HepG2 (cell line): ENCODE measurements around the gene YY2. TPM values are rescaled to one million over a fixed set of nuclear protein-coding genes. Genes with fewer than 3 reads are reported as not detected.

ENCODE experiments used
- ATAC-seq: fragments of 200-7000 bp; cut with Tn5 transposase; 3 replicates; pipeline ENCODE4 v1.9.1; 2020; ENCODE audit warnings: mild to moderate bottlenecking, moderate library complexity
- BruUV-seq: library from RNA; stranded (reverse); fragments of 400-500 nt; replicated peaks from 2 replicates; lab custom pipeline; 2021; lab: Mats Ljungman, UMichigan
- CTCF ChIA-PET: fragments of 300-600 bp; formaldehyde crosslinking; extraction: SDS; loops from one replicate; lab custom pipeline; 2021; ENCODE audit warnings: low total read pairs, inconsistent platforms, low intra/inter-chr PET ratio; lab: Yijun Ruan, JAX
- POLR2A ChIA-PET: fragments of 350-600 bp; sonication (Branson Sonifier 250); formaldehyde crosslinking; loops from one replicate; lab custom pipeline; 2020; ENCODE audit warnings: antibody characterized with exemption, inconsistent platforms; lab: Yijun Ruan, JAX
- DNase-seq: peaks from one replicate; pipeline ENCODE4 v3.0.0-alpha.2; 2015; ENCODE audit warnings: low spot score
- FAIRE-seq: peaks from 3 replicates; lab custom pipeline; 2011; peaks lifted over from hg19 to GRCh38; lab: Jason Lieb, UNC
- H2AFZ ChIP-seq: one replicate; pipeline ENCODE4 v1.6.1; 2011; ENCODE audit warnings: low read length, inconsistent platforms
- H3K27ac ChIP-seq: fragments of 300-600 bp; 3 replicates; pipeline ENCODE4 v1.8.0; 2011; ENCODE audit warnings: mixed run types, mild to moderate bottlenecking, mixed read lengths, low read length, inconsistent platforms; ENCODE audit not compliant: insufficient read depth; ENCODE audit errors: extremely low read length
- H3K27me3 ChIP-seq, 2 experiments: fragments of 200-600 bp in 1 of 2; 2 replicates in 1 of 2; 3 replicates in 1 of 2; pipeline versions ENCODE4 v1.6.0 to v1.8.0; 2011; ENCODE audit warnings: low read length in 2 of 2, mild to moderate bottlenecking in 2 of 2, moderate library complexity in 2 of 2, inconsistent platforms in 1 of 2; ENCODE audit not compliant: insufficient read depth in 2 of 2, control insufficient read depth in 1 of 2
- H3K36me3 ChIP-seq, 2 experiments: fragments of 200-600 bp in 1 of 2; replicated peaks in 1 of 2; 2 replicates in 1 of 2; 3 replicates in 1 of 2; pipeline versions ENCODE4 v1.5.1 to v1.8.0; 2011; ENCODE audit warnings: low read length in 2 of 2, inconsistent platforms in 1 of 2; ENCODE audit not compliant: insufficient read depth in 2 of 2, control insufficient read depth in 1 of 2
- H3K4me1 ChIP-seq: 2 replicates; pipeline ENCODE4 v1.5.1; 2012; ENCODE audit warnings: low read length, inconsistent platforms; ENCODE audit not compliant: insufficient read depth
- H3K4me2 ChIP-seq: 2 replicates; pipeline ENCODE4 v1.6.0; 2011; ENCODE audit warnings: low read depth, low read length, inconsistent platforms
- H3K4me3 ChIP-seq, 3 experiments: fragments of 200-600 bp in 1 of 3; sonication (generic), shearing (Covaris generic) in 1 of 3; replicated peaks in 1 of 3; 2 replicates each; pipeline ENCODE4 v1.5.1; 2011 to 2016; ENCODE audit warnings: low read length in 3 of 3, inconsistent platforms in 2 of 3, low read depth in 2 of 3, mild to moderate bottlenecking in 2 of 3, control low read depth in 1 of 3, mixed read lengths in 1 of 3; ENCODE audit not compliant: insufficient read depth in 1 of 3
- H3K79me2 ChIP-seq: one replicate; pipeline ENCODE4 v1.6.1; 2011; ENCODE audit warnings: low read length, inconsistent platforms; ENCODE audit not compliant: insufficient read depth
- H3K9ac ChIP-seq: 2 replicates; pipeline ENCODE4 v1.6.0; 2011; ENCODE audit warnings: mild to moderate bottlenecking, low read depth, low read length, inconsistent platforms; ENCODE audit not compliant: insufficient read depth
- H3K9me3 ChIP-seq: 2 replicates; pipeline ENCODE4 v1.5.1; 2012; ENCODE audit warnings: mild to moderate bottlenecking, low read length
- H4K20me1 ChIP-seq: 2 replicates; pipeline ENCODE4 v1.6.0; 2011; ENCODE audit warnings: inconsistent platforms, mild to moderate bottlenecking, low read length, moderate library complexity; ENCODE audit not compliant: insufficient read depth
- ARHGAP35 ChIP-seq: sonication (generic); formaldehyde crosslinking; IDR thresholded peaks from 2 replicates; pipeline ENCODE4 v1.9.0; 2022; ENCODE audit warnings: mild to moderate bottlenecking, inconsistent platforms, moderate library complexity, missing genetic modification reagents, borderline replicate concordance
- HNRNPK ChIP-seq: fragments of 200-400 bp; formaldehyde crosslinking; IDR thresholded peaks from 2 replicates; pipeline ENCODE4 v1.6.1; 2018; ENCODE audit warnings: low read length, low read depth, moderate library complexity, mild to moderate bottlenecking; ENCODE audit not compliant: poor library complexity, severe bottlenecking
- KDM5B ChIP-seq: sonication (generic); formaldehyde crosslinking; IDR thresholded peaks from 2 replicates; pipeline ENCODE4 v1.4.0; 2020; ENCODE audit warnings: missing genetic modification reagents, mild to moderate bottlenecking, borderline replicate concordance
- REXO4 ChIP-seq: sonication (generic); formaldehyde crosslinking; IDR thresholded peaks from 2 replicates; pipeline ENCODE4 v1.8.0; 2022; ENCODE audit warnings: missing genetic modification reagents, mild to moderate bottlenecking, borderline replicate concordance
- SMAD3 ChIP-seq: sonication (generic); formaldehyde crosslinking; IDR thresholded peaks from 2 replicates; pipeline ENCODE4 v1.4.0; 2020; ENCODE audit warnings: missing genetic modification reagents
- TFAP4 ChIP-seq: sonication (generic); IDR thresholded peaks from 2 replicates; pipeline ENCODE4 v1.6.1; 2016; ENCODE audit warnings: low read depth, borderline replicate concordance
- ZBTB49 ChIP-seq: sonication (generic); formaldehyde crosslinking; IDR thresholded peaks from 2 replicates; pipeline ENCODE4 v1.4.0; 2020; ENCODE audit warnings: missing genetic modification reagents, borderline replicate concordance
- ZIK1 ChIP-seq: sonication (generic); formaldehyde crosslinking; IDR thresholded peaks from 2 replicates; pipeline ENCODE4 v1.5.0; 2020; ENCODE audit warnings: mild to moderate bottlenecking, low read depth, missing genetic modification reagents, borderline replicate concordance
- ZNF224 ChIP-seq: sonication (generic); formaldehyde crosslinking; IDR thresholded peaks from 2 replicates; pipeline ENCODE4 v1.5.0; 2020; ENCODE audit warnings: mild to moderate bottlenecking, missing genetic modification reagents
- ZNF260 ChIP-seq: sonication (generic); formaldehyde crosslinking; IDR thresholded peaks from 2 replicates; pipeline ENCODE4 v1.4.0; 2020; ENCODE audit warnings: missing genetic modification reagents, low read depth, mild to moderate bottlenecking, borderline replicate concordance
- ZNF747 ChIP-seq: sonication (generic); formaldehyde crosslinking; IDR thresholded peaks from 2 replicates; pipeline ENCODE4 v1.8.1; 2023; ENCODE audit warnings: missing genetic modification reagents, mild to moderate bottlenecking, borderline replicate concordance
- ZSCAN29 ChIP-seq: sonication (generic); formaldehyde crosslinking; conservative IDR thresholded peaks from 2 replicates; pipeline ENCODE4 v1.4.0; 2020; ENCODE audit warnings: mild to moderate bottlenecking, missing genetic modification reagents
- ZSCAN30 ChIP-seq: sonication (generic); formaldehyde crosslinking; IDR thresholded peaks from 2 replicates; pipeline ENCODE4 v1.5.0; 2020; ENCODE audit warnings: mild to moderate bottlenecking, missing genetic modification reagents
- WGBS: methylation state at CpG from one replicate; pipeline ENCODE4 v1.1.6; 2017; ENCODE audit warnings: low lambda C conversion rate; 5-methylcytosine and 5-hydroxymethylcytosine counted together
- in situ Hi-C: cut with HindIII; loops from 2 replicates; pipeline ENCODE4 v1.10.0; 2017; ENCODE audit warnings: low pct_unique_long_range_greater_than_20kb; ENCODE audit not compliant: extremely low pct_ligation_motif_present
- intact Hi-C: fragments of 100-400 bp; cut with micrococcal nuclease; formaldehyde crosslinking; loops from one replicate; pipeline ENCODE4 v1.10.0; 2022; ENCODE audit not compliant: unreplicated experiment
- polyA plus RNA-seq, 8 experiments: library from polyadenylated mRNA; depleted of rRNA in 3 of 8; stranded (reverse) in 7 of 8; unstranded in 1 of 8; fragments of >200 nt; fragmentation: Illumina TruSeq in 4 of 8; extraction: Trizol in 4 of 8; gene quantifications; 2 replicates each; pipeline versions ENCODE4 v1.2.1 to v1.2.3, GENCODE V29; 2011 to 2016; ENCODE audit warnings: low read depth in 4 of 8, missing spikeins in 1 of 8, mixed read lengths in 1 of 8; ENCODE audit not compliant: insufficient read depth in 1 of 8
- total RNA-seq, 5 experiments: library from RNA; depleted of rRNA; stranded (reverse); fragments of >200 nt; fragmentation: Illumina TruSeq; extraction: Trizol; gene quantifications; 2 replicates each; pipeline ENCODE4 v1.2.3, GENCODE V29; 2016; ENCODE audit warnings: low read depth in 1 of 5

Gene YY2
- total and polyA plus RNA-seq, 2 of the 13 experiments (the other 11 are each of a cell fraction or from before 2014, with no cell fraction given): 0.34 to 0.44 TPM

GRCh38 chrX:21845096-21845495, 10.7 kb upstream of the YY2 start (continued):
- no peak for TF ChIP-seq ZIK1
- TF ChIP-seq ZSCAN29 (CRISPR knock-in tag): no peak
- TF ChIP-seq ZNF260: no peak
- no peak for TF ChIP-seq SMAD3
- no peak for TF ChIP-seq ZNF747
- TF ChIP-seq TFAP4: no peak
- no peak for TF ChIP-seq ZNF224 (CRISPR knock-in tag)
- TF ChIP-seq REXO4 (CRISPR knock-in tag): no peak
- no peak for TF ChIP-seq ZBTB49
- TF ChIP-seq, all 625 proteins: peak for 0

GRCh38 chrX:21847342-21847741, 8.4 kb upstream of the YY2 start:
- no peak overlapping the region for H2AFZ ChIP-seq
- POLR2A ChIA-PET: no interaction called here
- TF ChIP-seq KDM5B (CRISPR knock-in tag): no peak
- TF ChIP-seq ZSCAN30: no peak
- TF ChIP-seq ARHGAP35: no peak
- no peak for TF ChIP-seq HNRNPK
- H3K9ac ChIP-seq: no peak overlapping the region
- no peaks in the 10 kb centered on the region for H3K9me3 ChIP-seq
- peaks cover 0 to 6% of the 10 kb centered on the region in 2 experiments; a peak in 2 of 5 replicates for H3K36me3 ChIP-seq
- intact Hi-C loops (loop anchor here (10.0 kb wide), 1 partner anchor 1937 kb away; the partner anchor contains the start of gene SAT1), in situ Hi-C loops (no loop called here)
- H3K27ac ChIP-seq: no peak overlapping the region
- H3K79me2 ChIP-seq: no peaks in the 10 kb centered on the region
- ATAC-seq: no peak
- DNase-seq: no peak
- 100% methylated on average over 1 of the region's 1 CpG for WGBS
- CTCF ChIA-PET: no interaction called here
- H3K27me3 ChIP-seq: no peaks in the 10 kb centered on the region
- no peak overlapping the region for H3K4me2 ChIP-seq
- peaks cover 13% of the 10 kb centered on the region for H3K4me1 ChIP-seq
- no TSS peak for BruUV-seq
- no peaks in the 10 kb centered on the region for H4K20me1 ChIP-seq
- FAIRE-seq: no peak
- H3K4me3 ChIP-seq: no peak overlapping the region
